Right renal pelvis (tissue), 4 donors: ENCODE results near the gene FBXL12. TPM values are rescaled to one million over a fixed set of nuclear protein-coding genes. Genes with fewer than 3 reads are reported as not detected.
A peak's percentile ranks its signal among the peaks of the same experiment; 100 is the strongest.
"Not testable (repeated sequence)": the region's sequence is repeated elsewhere in the genome, so short reads cannot be mapped to it uniquely, and the experiment has no call there.

ENCODE experiments used
- DNase-seq, 4 donors: peaks; one replicate each; pipeline ENCODE4 v3.0.0-alpha.2; 2013; ENCODE audit warnings: low read depth in 4 of 4, low spot score in 3 of 4, missing footprints in 1 of 4
- polyA plus RNA-seq, 4 donors: library from polyadenylated mRNA; unstranded; fragments of 120-200 nt; gene quantifications; one replicate each; pipeline ENCODE4 v1.2.1, GENCODE V29; 2013; ENCODE audit not compliant: insufficient read length in 4 of 4

The FBXL12 gene
- polyA plus RNA-seq, 4 donors, result 28.7 to 31.5 (median 29.3) TPM

DNA sequence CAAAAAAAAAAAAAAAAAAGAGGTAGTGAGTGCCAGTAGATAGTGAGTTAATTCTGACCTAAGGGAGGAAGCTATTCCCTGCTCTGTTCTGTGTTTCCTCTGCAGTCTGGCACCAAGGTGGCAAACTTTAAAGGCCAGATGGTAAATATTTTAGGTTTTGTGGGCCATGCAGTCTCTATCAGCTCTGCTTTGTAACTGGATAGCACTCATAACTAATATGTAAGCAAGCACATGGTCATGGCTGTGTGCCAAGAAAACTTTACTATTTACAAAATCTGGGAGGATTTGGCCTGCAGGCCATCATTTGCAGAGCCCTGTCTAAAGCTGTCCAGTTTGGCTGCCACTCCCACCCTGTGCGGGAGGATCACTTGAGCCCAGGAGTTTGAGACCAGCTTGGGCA lies 20.5 kb upstream of the FBXL12 start:
- DNase-seq, result no peak

DNA sequence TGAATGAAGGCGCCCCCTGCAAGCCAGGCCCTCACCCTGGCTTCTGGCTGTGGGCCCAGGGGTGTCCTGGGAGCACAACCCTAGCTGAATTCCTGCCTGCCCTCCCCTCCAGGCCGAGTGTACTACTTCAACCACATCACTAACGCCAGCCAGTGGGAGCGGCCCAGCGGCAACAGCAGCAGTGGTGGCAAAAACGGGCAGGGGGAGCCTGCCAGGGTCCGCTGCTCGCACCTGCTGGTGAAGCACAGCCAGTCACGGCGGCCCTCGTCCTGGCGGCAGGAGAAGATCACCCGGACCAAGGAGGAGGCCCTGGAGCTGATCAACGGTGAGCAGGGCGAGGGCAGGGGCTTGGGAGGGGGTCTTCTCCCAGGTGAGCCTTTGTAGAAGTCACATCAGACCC lies 19.4 kb upstream of the FBXL12 start:
- no peak for DNase-seq

DNA sequence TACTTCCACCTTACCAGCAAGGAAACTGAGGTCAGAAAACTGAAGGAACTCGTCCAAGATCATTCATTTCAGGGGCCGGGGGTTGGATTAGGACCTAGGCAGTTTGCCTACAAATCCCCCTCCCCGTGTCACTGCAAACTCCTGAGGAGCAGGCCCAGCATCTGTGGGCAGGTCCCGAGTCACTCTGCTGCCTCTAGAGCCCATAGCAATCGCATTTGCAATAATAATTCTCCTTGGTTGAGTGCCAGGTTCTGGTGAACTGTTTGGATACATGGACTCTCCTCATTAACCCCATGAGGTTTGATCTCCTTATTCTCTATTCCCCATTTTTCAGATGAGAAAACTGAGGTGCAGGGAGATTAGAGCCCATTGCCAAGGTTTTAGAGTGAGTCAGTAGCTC lies 17.1 kb upstream of the FBXL12 start:
- DNase-seq, result no peak

DNA sequence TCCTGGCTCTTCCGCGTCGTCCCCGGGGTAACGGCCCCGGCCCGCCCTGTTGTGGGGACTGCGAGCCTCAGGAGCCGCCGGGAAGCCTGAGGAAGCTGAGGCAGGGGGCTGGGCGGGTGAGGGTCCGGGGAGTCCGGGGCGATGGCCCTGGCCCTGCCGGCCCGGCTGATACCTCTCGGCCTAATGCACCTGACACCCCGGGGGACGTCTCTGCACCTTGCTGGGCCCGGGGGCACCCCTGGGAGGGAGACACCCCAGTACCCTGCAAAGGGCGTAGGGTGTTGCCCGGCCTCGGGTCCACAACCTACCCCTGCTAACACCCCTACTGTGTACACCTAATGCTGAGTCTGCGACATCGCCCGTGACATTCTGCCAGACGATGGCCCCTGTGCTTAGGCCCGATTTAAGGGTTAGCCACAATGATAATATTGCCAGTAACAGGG lies 16.6 kb upstream of the FBXL12 start:
- no peak for DNase-seq

DNA sequence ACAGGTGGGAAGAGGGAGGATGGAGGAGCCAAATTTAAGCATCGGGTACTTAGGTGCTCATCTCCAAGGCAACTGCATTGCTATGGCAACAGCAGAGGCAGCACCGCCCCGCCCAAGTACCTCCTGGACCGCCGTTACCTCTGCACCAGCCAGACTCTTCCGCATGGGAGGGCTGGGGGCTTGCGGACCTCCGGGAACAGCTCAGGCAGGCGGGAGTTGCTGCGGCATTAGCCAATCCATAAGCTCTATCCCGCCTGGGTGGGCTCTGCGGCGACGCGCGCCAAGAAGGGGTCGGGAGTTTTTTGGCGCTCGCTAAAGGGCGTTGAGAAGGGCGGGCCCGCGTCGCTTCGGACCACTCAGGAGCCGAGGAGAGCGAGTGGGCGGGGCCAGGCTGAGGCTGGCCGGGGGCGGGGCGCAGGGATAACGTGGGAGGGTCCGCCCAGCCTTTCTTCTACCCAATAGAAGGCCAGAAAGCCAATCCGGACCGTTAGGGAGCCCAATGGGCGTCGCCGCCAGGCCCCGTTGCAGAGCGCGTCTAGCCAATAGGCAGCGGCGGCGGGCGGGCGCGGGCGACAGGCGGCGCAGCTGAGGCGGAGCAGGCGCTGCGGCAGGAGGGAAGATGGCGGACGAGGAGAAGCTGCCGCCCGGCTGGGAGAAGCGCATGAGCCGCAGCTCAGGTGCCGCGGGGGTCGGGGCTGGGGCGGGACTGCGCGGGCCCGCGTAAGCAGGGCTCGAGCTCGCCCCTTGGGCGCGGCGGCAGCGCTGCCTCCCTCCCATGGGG lies 16.0 kb upstream of the FBXL12 start, which contains the start of gene PIN1:
PIN1 (plus strand) TSS at position 593 of the 781 bp plus-strand sequence; CDS start at position 620, 27 bp downstream.
- DNase-seq, result peak; percentile 95 to 98 (median 96)

DNA sequence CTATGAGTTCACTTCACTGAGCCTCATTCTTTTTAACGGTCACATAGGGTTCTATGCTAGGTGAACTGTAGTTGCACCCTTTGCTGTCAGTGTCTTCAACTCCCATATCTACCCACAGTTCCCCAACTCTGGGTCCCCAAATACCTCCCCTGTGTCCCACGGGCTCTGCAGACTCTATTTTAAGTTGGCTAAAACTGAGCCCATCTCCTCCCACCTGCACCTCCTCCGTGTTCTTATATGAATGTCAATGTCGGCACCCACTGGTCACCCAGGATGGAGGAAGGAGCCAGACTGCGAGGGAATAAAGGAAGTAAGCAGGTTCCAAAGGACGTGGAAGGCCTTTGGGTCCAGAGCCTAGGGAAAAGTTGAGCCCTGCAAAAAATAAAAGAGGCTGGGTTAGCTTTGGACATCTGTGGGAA lies 15.4 kb upstream of the FBXL12 start:
- DNase-seq, result no peak

DNA sequence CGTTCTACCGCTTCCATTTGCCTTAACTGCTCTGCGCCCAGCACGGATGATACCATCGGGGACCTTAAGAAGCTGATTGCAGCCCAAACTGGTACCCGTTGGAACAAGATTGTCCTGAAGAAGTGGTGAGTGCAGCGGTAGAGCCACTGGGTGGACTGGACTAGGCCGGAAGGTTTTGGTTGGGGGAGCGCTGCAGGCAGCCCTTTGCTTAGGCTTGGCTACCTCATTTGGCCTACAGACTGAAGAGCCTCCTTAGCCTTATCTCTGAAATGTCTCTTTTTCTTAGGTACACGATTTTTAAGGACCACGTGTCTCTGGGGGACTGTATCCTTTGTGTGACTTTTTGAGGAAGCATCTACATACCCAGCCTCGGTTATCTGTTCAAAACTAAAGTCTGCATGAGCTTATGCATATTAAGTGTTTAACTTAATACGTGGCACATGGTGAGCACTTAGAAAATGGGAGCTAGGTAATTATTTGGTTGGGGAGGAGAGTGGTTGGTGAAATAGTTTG lies 9.7 kb upstream of the FBXL12 start:
- DNase-seq, result no peak

DNA sequence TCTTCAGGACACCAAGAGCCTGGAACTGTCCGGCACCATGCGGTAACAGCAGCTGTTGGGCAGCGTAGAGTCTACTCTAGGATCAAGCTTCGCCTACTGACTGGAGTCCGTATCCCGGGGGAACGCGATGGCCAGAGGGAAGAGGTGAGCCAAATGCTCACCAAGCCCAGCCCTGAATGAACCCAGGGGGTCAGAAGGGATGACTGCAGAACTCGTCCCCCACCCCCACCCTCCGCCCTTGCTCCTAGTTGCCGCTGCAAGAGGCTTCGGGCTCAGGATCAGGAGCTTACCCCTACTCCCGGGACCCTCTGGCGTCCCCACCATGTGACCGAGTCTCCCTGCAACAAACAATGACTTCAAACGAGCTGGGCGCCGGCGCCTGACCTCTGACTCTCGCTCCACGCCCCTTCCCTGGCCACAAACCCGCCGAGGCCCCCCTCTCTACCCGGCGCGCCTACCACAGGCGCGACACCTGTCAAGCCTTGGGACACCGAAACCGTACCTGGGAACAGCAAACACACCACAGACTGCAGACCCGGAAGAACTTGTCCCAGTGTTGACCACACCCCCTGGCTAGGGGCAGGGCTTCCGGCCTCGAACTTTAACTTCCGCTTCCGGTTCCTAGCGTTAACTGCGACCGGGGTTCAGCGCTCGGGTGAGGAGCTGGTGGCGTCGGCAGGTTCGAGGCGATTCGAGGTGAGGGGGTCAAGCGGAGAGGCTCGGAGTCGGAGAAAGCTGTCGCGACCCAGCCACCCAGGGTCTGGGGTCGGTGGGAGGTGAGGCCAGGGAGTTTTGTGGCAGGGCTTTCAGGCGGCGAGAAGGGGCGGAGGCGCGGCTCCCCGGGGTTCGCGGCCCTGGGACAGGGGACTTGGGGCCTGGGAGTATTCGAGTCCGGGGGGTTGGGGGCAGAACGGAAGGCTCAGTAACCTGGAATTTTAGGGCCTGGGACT lies 8.7 kb upstream of the FBXL12 start, which contains the start of gene UBL5:
UBL5 (plus strand) TSS at position 630 of the 950 bp plus-strand sequence. CDS start 420 bp downstream, outside the sequence.
- peak; percentile 81 to 86 (median 84) for DNase-seq

DNA sequence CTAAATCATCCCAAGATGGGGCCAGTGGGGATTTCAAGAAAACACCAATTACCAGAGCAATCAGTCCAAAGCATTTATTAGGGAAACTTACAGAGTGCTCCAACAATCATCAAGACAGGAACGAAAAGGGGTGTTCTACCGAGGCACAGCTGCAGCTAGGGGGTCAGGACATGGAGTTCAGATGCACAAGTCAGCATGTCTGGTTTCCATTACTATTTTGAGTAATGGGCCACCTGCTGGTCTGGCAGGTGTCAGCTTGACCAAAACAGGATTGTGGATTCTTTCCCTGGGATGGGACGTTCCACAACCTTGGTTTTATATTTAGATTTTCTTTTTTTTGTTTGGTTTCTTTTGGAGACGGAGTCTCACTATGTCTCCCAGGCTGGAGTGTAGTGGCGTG lies 4.9 kb upstream of the FBXL12 start:
- DNase-seq, result no peak

DNA sequence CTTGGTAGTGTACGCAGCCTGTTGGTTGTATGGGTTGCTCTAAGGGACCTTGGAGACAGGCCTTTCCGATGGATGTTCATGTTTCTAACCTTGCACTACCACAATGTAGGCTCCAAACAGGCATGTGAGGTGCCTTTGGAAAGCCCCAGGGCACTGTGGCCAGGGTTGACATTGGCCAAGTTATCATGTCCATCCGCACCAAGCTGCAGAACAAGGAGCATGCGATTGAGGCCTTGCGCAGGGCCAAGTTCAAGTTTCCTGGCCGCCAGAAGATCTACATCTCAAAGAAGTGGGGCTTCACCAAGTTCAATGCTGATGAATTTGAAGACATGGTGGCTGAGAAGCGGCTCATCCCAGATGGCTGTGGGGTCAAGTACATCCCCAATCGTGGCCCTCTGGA lies 1.2 kb upstream of the FBXL12 start:
- not testable (repeated sequence) for DNase-seq

DNA sequence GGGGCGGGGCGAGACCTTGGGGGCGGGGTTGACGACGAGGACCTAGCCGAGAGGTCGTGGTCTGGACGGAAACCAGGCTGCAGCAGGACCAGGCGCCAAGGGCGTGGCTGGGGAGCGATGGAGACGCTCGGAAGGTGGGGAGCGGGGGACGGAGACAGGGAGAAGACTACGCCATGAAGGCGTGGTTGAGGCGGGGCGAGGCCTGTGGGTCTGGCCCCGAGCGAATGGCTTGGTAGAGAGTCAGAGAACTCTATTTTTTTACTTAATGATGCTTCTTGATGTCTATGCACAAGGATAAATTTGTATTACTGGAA lies 674 bp upstream of the FBXL12 start:
- no peak for DNase-seq

DNA sequence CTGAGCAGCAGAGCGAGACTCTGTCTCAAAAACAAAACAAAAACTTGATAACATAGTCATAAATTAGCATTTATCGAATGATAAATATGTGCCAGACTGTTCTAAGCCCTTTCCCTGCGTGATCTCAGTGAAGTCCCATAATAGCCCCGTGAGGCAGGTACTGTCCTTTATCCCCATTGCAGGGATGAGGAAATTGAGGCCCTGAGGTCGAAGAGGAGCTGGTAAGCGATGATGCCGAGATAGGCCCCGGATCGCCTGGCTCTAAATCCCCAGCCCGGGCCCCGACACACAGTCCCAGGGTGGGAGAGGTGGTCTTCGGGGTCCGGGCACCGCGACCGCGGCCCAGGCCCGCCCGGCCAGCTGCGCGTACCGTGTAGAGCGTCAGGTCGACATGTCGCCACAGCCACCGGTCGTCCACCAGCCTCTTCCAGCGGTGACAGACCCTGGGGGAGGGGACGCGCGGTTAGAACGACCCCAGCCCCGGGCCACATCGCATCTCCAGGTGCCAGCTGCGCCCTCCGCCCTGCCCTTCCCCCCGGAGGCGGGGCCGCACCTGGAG lies 625 bp downstream of the FBXL12 start:
- DNase-seq, result no peak

DNA sequence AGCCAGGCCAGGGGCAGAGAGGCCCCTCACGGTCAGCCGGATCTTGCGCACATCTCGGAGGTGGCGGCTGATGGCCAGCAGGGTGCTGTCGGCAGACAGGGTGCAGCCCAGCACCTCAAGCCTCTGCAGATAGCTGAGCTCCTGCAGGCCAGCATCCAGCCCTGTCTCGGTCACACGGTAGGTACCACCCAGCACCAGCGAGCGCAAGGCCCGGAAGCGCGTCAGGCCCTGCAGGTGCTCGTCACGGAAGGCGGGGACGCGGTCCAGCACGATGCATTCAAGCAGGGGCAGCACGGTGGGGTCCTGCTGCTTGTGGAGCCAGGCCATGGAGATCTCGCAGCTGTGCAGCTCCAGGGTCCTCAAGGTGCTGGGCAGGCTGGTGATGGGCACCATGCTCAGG lies 7.7 kb downstream of the FBXL12 start:
- no peak for DNase-seq

DNA sequence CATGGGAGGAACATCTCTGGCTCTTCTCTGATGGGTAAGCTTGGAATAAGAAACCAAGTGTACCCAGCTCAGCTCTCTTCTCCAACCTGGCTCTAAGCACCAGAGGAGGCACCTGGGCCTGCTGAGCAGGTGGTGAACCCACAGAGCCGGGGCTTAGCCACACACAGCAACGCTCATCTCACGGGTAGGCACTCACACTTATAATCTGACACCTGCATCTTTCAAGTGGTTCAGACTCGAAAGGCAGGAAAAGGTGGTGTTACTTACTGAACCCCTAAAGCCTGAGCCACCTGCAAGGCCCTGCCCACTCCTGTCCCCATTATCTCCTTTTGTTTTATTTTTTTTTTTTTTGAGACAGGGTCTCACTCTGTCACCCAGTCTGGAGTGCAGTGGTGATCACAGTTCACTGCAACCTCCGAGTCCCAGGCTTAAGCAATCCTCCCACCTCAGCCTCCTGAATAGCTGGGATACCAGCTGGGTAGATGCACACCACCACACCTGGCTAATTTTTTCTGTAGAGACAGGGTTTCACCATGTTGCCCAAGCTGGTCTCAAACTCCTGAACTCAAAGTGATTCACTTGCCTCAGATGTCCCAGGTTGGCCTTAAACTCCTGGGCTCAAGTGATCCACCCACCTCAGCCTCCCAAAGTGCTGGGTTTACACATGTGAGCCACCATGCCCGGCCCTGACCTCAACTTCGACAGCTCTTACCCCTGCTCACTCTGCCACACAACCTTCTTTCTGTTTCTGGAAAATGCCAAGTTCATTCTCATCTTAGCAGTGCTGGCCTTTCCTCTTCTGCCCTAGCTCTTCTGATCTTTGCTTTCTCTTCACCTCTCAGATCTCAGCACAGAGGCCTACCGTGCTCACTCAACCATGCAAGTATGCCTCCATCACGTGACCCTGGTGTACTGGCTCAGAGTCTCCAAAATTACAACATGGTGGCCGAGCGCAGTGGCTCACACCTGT lies 9.7 kb downstream of the FBXL12 start:
- DNase-seq, result no peak

DNA sequence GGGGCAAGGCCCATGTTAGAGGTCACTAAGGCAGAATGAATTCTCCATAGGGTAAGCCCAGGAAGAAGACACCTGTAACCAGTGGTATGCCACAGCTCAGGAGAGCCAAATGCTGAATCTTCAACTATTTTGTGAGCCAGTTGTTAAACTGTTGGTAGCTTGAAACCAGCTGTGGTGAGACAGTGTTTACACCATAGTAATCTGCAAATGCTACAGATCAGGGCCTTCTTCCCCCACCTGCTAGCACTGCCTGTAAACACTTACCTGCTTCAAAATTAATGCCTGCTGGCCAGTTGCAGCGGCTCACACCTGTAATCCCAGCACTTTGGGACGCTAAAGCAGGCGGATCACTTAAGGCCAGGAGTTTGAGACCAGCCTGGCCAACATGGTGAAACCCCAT lies 12.1 kb downstream of the FBXL12 start:
- DNase-seq, result no peak

DNA sequence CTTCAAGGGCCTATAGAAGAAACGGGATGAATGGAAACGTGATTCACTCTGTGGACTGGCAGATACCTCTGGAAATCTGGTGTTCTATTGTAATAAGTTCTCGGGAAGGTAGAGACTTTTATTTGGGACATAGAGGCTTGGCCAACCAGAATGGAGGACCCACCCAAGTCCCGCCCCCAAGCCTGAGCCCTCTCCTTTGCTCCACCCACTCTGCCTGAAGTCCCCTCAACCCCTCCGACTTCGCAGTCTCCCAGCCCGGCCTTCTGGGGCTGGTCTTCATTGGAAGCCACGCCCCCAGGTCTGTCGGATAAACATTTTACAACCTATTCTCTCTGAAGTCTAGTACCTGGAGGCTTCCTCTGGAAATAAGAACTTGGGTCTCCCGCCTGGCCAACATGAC lies 16.9 kb downstream of the FBXL12 start:
- DNase-seq, result no peak

DNA sequence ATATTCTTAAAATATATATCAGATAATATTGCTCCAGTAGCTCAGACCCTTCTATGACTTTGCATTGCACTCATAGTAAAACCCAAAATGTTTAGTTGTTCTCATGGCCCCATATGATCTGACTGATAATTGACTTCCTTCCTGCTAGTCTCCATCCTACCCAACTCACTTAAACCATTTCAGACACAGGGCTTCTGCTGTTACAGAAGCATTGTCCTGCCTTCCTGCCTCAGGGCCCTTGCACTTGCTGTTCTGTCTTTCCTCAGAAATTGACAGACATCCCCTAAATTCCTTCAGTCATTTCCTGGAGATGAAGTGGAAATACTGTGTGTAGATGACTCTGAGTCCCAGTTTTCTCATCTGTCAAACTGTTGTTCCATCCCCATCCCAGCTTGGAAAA lies 19.7 kb downstream of the FBXL12 start:
- DNase-seq, result no peak

DNA sequence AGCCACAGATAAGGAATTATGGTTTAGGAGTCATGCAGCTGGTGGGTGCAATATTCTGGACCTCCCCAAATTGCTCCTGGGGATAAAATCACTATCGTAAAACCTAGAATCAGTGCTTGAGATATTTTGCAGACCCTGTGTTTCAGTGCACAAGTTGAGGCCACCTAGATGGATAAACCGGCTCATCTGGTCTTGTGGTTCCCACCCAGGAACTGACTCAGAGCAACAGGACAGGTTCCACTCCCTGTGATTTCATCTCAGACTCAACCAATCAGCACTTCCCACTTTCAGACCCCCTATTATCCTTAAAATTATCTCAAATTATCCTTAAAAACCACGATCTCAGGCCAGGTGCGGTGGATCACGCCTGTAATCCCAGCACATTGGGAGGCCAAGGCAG lies 21.0 kb downstream of the FBXL12 start:
- DNase-seq, result no peak

DNA sequence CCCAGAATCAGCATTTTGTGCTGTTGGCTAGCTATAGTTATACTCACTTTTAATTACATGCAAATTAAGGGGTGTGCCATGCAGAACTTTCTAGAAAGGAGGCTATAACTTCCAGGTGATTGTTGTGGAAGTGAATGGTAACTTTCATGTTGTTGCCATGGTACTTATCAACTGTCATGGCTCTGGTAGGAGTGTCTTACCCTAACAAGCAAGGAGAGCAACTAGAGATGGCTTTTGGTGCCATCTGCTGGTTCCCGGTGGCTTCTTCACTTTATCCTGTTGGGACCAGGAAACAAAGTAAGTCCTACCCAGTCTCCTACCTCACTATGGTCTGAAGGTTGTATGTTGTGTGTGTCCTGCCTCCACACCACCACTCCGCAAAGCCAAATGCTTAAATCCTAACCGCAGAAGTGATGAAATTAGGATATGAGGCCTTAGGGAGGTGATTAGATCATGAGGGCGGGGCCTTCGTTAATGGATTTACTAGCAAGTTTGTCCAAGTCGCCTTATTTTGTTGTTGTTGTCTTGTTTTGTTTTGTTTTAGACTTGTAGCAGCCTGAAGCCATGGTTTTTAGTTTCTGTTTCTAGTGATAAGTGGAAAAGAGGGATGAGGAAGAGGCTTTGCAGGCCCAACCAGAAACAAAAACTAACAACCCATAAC lies 22.6 kb downstream of the FBXL12 start:
- peak in 3 of 4 donors; percentile 74 to 80 (median 76) for DNase-seq
